Neutrophil (primary cell): ENCODE measurements around the gene CAVIN1.

ENCODE experiments used
- H3K27ac ChIP-seq: fragments of 200-600 bp; sonication (generic); 2 replicates; pipeline ENCODE4 v1.5.1; 2016; ENCODE audit warnings: mild to moderate bottlenecking, moderate library complexity
- H3K27me3 ChIP-seq: fragments of 200-600 bp; sonication (generic); 2 replicates; pipeline ENCODE4 v1.6.0; 2016; ENCODE audit warnings: mild to moderate bottlenecking
- H3K36me3 ChIP-seq: fragments of 200-600 bp; sonication (generic); 2 replicates; pipeline ENCODE4 v1.5.1; 2017
- H3K4me1 ChIP-seq, 2 experiments: fragments of 200-600 bp in 1 of 2; sonication (generic) in 1 of 2; 1 replicate in 1 of 2; 2 replicates in 1 of 2; pipeline versions ENCODE4 v1.5.1 to v1.6.1; 2013 to 2016; ENCODE audit warnings: low read depth in 1 of 2, low read length in 1 of 2, mild to moderate bottlenecking in 1 of 2, moderate library complexity in 1 of 2; ENCODE audit not compliant: control insufficient read depth in 1 of 2, insufficient read depth in 1 of 2
- H3K4me3 ChIP-seq, 2 experiments: fragments of 200-600 bp in 1 of 2; sonication (generic) in 1 of 2; 1 replicate in 1 of 2; 2 replicates in 1 of 2; pipeline ENCODE4 v1.5.1; 2013 to 2016; ENCODE audit warnings: low read depth in 1 of 2, low read length in 1 of 2, mild to moderate bottlenecking in 1 of 2, moderate library complexity in 1 of 2
- H3K9me3 ChIP-seq: fragments of 200-600 bp; sonication (generic); 2 replicates; pipeline ENCODE4 v1.5.1; 2016
- TF ChIP-seq, protein P1 (sequence below): fragments of 200-600 bp; sonication (generic); IDR thresholded peaks from 2 replicates; pipeline ENCODE4 v1.5.1; 2016; ENCODE audit warnings: antibody characterized with exemption

CAVIN1 gene

GRCh38 chr17:42409523-42410318 is 13.3 kb downstream of the CAVIN1 start:
- no peak overlapping the region for H3K27ac ChIP-seq
- H3K36me3 ChIP-seq = no peaks in the 10 kb centered on the region
- no peaks in the 10 kb centered on the region for H3K27me3 ChIP-seq
- TF ChIP-seq, protein P1, sequence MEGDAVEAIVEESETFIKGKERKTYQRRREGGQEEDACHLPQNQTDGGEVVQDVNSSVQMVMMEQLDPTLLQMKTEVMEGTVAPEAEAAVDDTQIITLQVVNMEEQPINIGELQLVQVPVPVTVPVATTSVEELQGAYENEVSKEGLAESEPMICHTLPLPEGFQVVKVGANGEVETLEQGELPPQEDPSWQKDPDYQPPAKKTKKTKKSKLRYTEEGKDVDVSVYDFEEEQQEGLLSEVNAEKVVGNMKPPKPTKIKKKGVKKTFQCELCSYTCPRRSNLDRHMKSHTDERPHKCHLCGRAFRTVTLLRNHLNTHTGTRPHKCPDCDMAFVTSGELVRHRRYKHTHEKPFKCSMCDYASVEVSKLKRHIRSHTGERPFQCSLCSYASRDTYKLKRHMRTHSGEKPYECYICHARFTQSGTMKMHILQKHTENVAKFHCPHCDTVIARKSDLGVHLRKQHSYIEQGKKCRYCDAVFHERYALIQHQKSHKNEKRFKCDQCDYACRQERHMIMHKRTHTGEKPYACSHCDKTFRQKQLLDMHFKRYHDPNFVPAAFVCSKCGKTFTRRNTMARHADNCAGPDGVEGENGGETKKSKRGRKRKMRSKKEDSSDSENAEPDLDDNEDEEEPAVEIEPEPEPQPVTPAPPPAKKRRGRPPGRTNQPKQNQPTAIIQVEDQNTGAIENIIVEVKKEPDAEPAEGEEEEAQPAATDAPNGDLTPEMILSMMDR = no peak
- no peak overlapping the region for H3K4me3 ChIP-seq
- H3K9me3 ChIP-seq = no peaks in the 10 kb centered on the region
- H3K4me1 ChIP-seq = peaks cover 24 to 28% of the 10 kb centered on the region in 2 experiments

DNA sequence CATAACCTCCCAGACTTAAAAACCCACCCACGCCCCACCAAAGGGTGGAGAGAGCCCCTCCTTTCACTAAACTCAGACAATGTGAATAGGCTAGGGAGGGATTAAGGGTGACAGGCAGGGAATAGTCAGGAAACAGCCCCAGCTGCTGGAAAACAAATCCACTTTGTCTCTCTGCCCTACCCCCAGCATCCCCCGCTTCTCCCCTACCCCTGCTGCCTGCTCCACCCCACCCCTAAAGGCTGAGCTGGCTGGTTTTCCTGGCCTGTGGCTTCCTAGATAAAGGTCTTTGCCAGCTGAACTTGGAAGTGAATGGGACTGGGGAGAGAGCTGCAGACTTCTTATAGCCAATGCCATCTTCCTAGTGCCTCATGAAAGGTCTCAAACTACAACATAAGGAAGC is 15.0 kb downstream of the CAVIN1 start:
- peaks cover 17 to 20% of the 10 kb centered on the region in 2 experiments for H3K4me1 ChIP-seq
- H3K9me3 ChIP-seq = no peaks in the 10 kb centered on the region
- no peak overlapping the region for H3K27ac ChIP-seq
- H3K36me3 ChIP-seq = no peaks in the 10 kb centered on the region
- TF ChIP-seq, protein P1 = no peak
- no peak overlapping the region for H3K4me3 ChIP-seq
- no peaks in the 10 kb centered on the region for H3K27me3 ChIP-seq

GRCh38 chr17:42407289-42407836 is 15.7 kb downstream of the CAVIN1 start:
- no peaks in the 10 kb centered on the region for H3K9me3 ChIP-seq
- no peaks in the 10 kb centered on the region for H3K27me3 ChIP-seq
- no peak overlapping the region for H3K4me3 ChIP-seq
- TF ChIP-seq, protein P1 = no peak
- H3K27ac ChIP-seq = peak overlapping the region; percentile 41
- no peaks in the 10 kb centered on the region for H3K36me3 ChIP-seq
- H3K4me1 ChIP-seq = peaks cover 17 to 20% of the 10 kb centered on the region in 2 experiments

- Histone ChIP-seq H3K36me3 (no peaks in the 10 kb centered on the region), H3K27me3 (no peaks in the 10 kb centered on the region), H3K4me1 (peaks cover 17 to 20% of the 10 kb centered on the region in 2 experiments), H3K4me3 (no peak overlapping the region), H3K27ac (peak overlapping the region; percentile 41), H3K9me3 (no peaks in the 10 kb centered on the region)
- TF ChIP-seq, protein P1 = no peak
Measured at GRCh38 chr17:42406615-42407288, 16.3 kb downstream of the CAVIN1 start.

- no peaks in the 10 kb centered on the region for H3K9me3 ChIP-seq
- no peaks in the 10 kb centered on the region for H3K36me3 ChIP-seq
- H3K27me3 ChIP-seq = no peaks in the 10 kb centered on the region
- peaks cover 17 to 20% of the 10 kb centered on the region in 2 experiments for H3K4me1 ChIP-seq
- TF ChIP-seq, protein P1 = peak; percentile 94
- no peak overlapping the region for H3K4me3 ChIP-seq
- peak overlapping the region; percentile 41 for H3K27ac ChIP-seq
Measured at GRCh38 chr17:42405963-42406495, 17.0 kb downstream of the CAVIN1 start.
